SK-N-SH (cell line): ENCODE data around the gene HLA-DOA. TPM values are rescaled to one million over a fixed set of nuclear protein-coding genes. Genes with fewer than 3 reads are reported as not detected.

Source experiments
- CTCF ChIA-PET: fragments of 300-600, 350-600 bp; formaldehyde crosslinking; extraction: SDS; loops from one replicate; lab custom pipeline; 2021; lab: Yijun Ruan, JAX
- POLR2A ChIA-PET: fragments of 350-600 bp; sonication (Branson Sonifier 250); formaldehyde crosslinking; extraction: SDS; loops from one replicate; lab custom pipeline; 2020; ENCODE audit warnings: antibody characterized with exemption, inconsistent platforms; lab: Yijun Ruan, JAX
- DNase-seq: peaks from one replicate; pipeline ENCODE4 v3.0.0; 2012
- H2AFZ ChIP-seq: fragments of 200-600 bp; sonication (generic); 2 replicates; pipeline ENCODE4 v1.8.1; 2016; ENCODE audit warnings: antibody characterized with exemption, mild to moderate bottlenecking, low read depth
- H3F3A ChIP-seq: fragments of 200-600 bp; sonication (generic); replicated peaks from 2 replicates; pipeline ENCODE3; 2016; ENCODE audit warnings: antibody characterized with exemption, mild to moderate bottlenecking; ENCODE audit not compliant: insufficient read depth
- H3K27ac ChIP-seq, 2 experiments: fragments of 200-500 bp in 1 of 2; fragments of 200-600 bp in 1 of 2; sonication (Bioruptor generic) in 1 of 2; sonication (generic), shearing (Covaris generic) in 1 of 2; 2 replicates each; pipeline versions ENCODE4 v1.5.1 to v1.6.1; 2014 to 2016; ENCODE audit warnings: low read depth in 2 of 2, inconsistent platforms in 1 of 2, low read length in 1 of 2, mild to moderate bottlenecking in 1 of 2, mixed read lengths in 1 of 2
- H3K27me3 ChIP-seq: fragments of 200-600 bp; sonication (generic), shearing (Covaris generic); 2 replicates; pipeline ENCODE4 v1.6.1; 2016; ENCODE audit warnings: mixed run types; ENCODE audit not compliant: insufficient read depth
- H3K36me3 ChIP-seq, 2 experiments: fragments of 200-500 bp in 1 of 2; fragments of 200-600 bp in 1 of 2; sonication (Bioruptor generic) in 1 of 2; sonication (generic) in 1 of 2; replicated peaks in 1 of 2; 2 replicates each; pipeline versions ENCODE3 to v1.5.1; 2014 to 2016; ENCODE audit warnings: low read length in 1 of 2, mild to moderate bottlenecking in 1 of 2; ENCODE audit not compliant: insufficient read depth in 2 of 2, control insufficient read depth in 1 of 2
- H3K4me1 ChIP-seq, 2 experiments: fragments of 200-500 bp in 1 of 2; fragments of 200-600 bp in 1 of 2; sonication (Bioruptor generic) in 1 of 2; sonication (generic), shearing (Covaris generic) in 1 of 2; 2 replicates each; pipeline versions ENCODE4 v1.5.1 to v1.6.1; 2014 to 2016; ENCODE audit warnings: low read depth in 1 of 2, low read length in 1 of 2, mixed run types in 1 of 2; ENCODE audit not compliant: insufficient read depth in 2 of 2, control insufficient read depth in 1 of 2
- H3K4me2 ChIP-seq: fragments of 200-600 bp; sonication (generic), shearing (Covaris generic); 2 replicates; pipeline ENCODE4 v1.6.1; 2017; ENCODE audit warnings: mixed run types
- H3K4me3 ChIP-seq, 2 experiments: fragments of 200-500 bp in 1 of 2; fragments of 200-600 bp in 1 of 2; sonication (Bioruptor generic) in 1 of 2; sonication (generic), shearing (Covaris generic) in 1 of 2; 2 replicates each; pipeline versions ENCODE4 v1.5.1 to v1.8.1; 2014 to 2016; ENCODE audit warnings: low read depth in 2 of 2, inconsistent platforms in 1 of 2, low read length in 1 of 2, mild to moderate bottlenecking in 1 of 2, mixed read lengths in 1 of 2, moderate library complexity in 1 of 2
- H3K79me2 ChIP-seq: fragments of 200-600 bp; sonication (generic); 2 replicates; pipeline ENCODE4 v1.8.1; 2017; ENCODE audit warnings: mild to moderate bottlenecking; ENCODE audit not compliant: insufficient read depth
- H3K9ac ChIP-seq: fragments of 200-600 bp; sonication (generic); 2 replicates; pipeline ENCODE4 v1.6.1; 2017; ENCODE audit warnings: mixed run types
- H3K9me2 ChIP-seq: fragments of 200-600 bp; sonication (generic); 2 replicates; pipeline ENCODE4 v1.6.1; 2017; ENCODE audit warnings: mixed run types
- H3K9me3 ChIP-seq: fragments of 200-600 bp; sonication (generic); 2 replicates; pipeline ENCODE4 v1.6.1; 2017; ENCODE audit warnings: mixed run types, mild to moderate bottlenecking, moderate library complexity
- H4K20me1 ChIP-seq: fragments of 200-600 bp; sonication (generic); 2 replicates; pipeline ENCODE4 v1.6.1; 2017; ENCODE audit warnings: mild to moderate bottlenecking, mixed run types; ENCODE audit not compliant: insufficient read depth
- CTCF ChIP-seq: fragments of 200-600 bp; sonication (generic); IDR thresholded peaks from 2 replicates; pipeline ENCODE4 v1.6.1; 2017; ENCODE audit warnings: antibody characterized with exemption, mild to moderate bottlenecking, moderate library complexity
- ELF1 ChIP-seq: IDR thresholded peaks from 2 replicates; pipeline ENCODE4 v1.4.0; 2012
- EP300 ChIP-seq, 2 experiments: IDR thresholded peaks; 2 replicates each; pipeline versions ENCODE4 v1.4.0 to v1.6.1; 2012; ENCODE audit warnings: borderline replicate concordance in 1 of 2, low read depth in 1 of 2, low read length in 1 of 2
- FOSL2 ChIP-seq: IDR thresholded peaks from 2 replicates; pipeline ENCODE4 v1.4.0; 2012; ENCODE audit warnings: low read depth, mild to moderate bottlenecking, moderate library complexity, borderline replicate concordance
- FOXJ3 ChIP-seq: sonication (generic); formaldehyde crosslinking; IDR thresholded peaks from 2 replicates; pipeline ENCODE4 v1.5.1; 2020; ENCODE audit warnings: mild to moderate bottlenecking, missing genetic modification reagents
- FOXM1 ChIP-seq: IDR thresholded peaks from 2 replicates; pipeline ENCODE4 v1.4.0; 2012; ENCODE audit warnings: low read depth, mild to moderate bottlenecking
- GABPA ChIP-seq: IDR thresholded peaks from 2 replicates; pipeline ENCODE4 v1.4.0; 2012; ENCODE audit warnings: low read depth, mild to moderate bottlenecking
- JUND ChIP-seq: IDR thresholded peaks from 2 replicates; pipeline ENCODE4 v1.4.0; 2012
- MAX ChIP-seq: IDR thresholded peaks from 2 replicates; pipeline ENCODE4 v1.4.0; 2012; ENCODE audit warnings: low read depth
- MEF2A ChIP-seq: IDR thresholded peaks from 2 replicates; pipeline ENCODE4 v1.4.0; 2012; ENCODE audit warnings: low read depth, borderline replicate concordance
- MXI1 ChIP-seq: IDR thresholded peaks from 2 replicates; pipeline ENCODE4 v1.6.1; 2012; ENCODE audit warnings: mild to moderate bottlenecking, low read depth, low read length, improper control_type of control experiment
- NFIC ChIP-seq: IDR thresholded peaks from 2 replicates; pipeline ENCODE4 v1.4.0; 2012; ENCODE audit warnings: borderline replicate concordance
- NRF1 ChIP-seq: IDR thresholded peaks from 2 replicates; pipeline ENCODE4 v1.6.1; 2012; ENCODE audit warnings: low read depth, mild to moderate bottlenecking, low read length
- POLR2AphosphoS5 ChIP-seq: IDR thresholded peaks from 2 replicates; pipeline ENCODE4 v1.6.1; 2012; ENCODE audit warnings: low read depth, low read length
- RAD21 ChIP-seq: IDR thresholded peaks from 2 replicates; pipeline ENCODE4 v1.6.1; 2012; ENCODE audit warnings: mild to moderate bottlenecking, low read length
- RCOR1 ChIP-seq: fragments of 150-350 bp; IDR thresholded peaks from 2 replicates; pipeline ENCODE4 v1.6.1; 2017; ENCODE audit warnings: antibody characterized with exemption, low read length
- RFX5 ChIP-seq: IDR thresholded peaks from 2 replicates; pipeline ENCODE4 v1.6.1; 2012; ENCODE audit warnings: mild to moderate bottlenecking, improper control_type of control experiment, low read length
- SIN3A ChIP-seq: IDR thresholded peaks from 2 replicates; pipeline ENCODE4 v1.6.1; 2012; ENCODE audit warnings: low read depth, mild to moderate bottlenecking, low read length, moderate library complexity, borderline replicate concordance
- SMC3 ChIP-seq: IDR thresholded peaks from 2 replicates; pipeline ENCODE4 v1.6.1; 2012; ENCODE audit warnings: low read depth, low read length, improper control_type of control experiment
- TCF12 ChIP-seq: IDR thresholded peaks from 2 replicates; pipeline ENCODE4 v1.4.0; 2012
- USF2 ChIP-seq: fragments of 150-350 bp; IDR thresholded peaks from 2 replicates; pipeline ENCODE4 v1.6.1; 2017; ENCODE audit warnings: antibody characterized with exemption, low read length, low read depth, borderline replicate concordance
- YY1 ChIP-seq: IDR thresholded peaks from 2 replicates; pipeline ENCODE4 v1.4.0; 2012; ENCODE audit warnings: low read depth, mild to moderate bottlenecking
- ZBTB33 ChIP-seq: IDR thresholded peaks from 2 replicates; pipeline ENCODE4 v1.4.0; 2012; ENCODE audit warnings: low read depth, borderline replicate concordance
- WGBS: methylation state at CpG from one replicate; pipeline ENCODE4 v1.1.6; 2017; ENCODE audit warnings: low lambda C conversion rate; 5-methylcytosine and 5-hydroxymethylcytosine counted together
- polyA plus RNA-seq, 3 experiments: library from polyadenylated mRNA; depleted of rRNA; stranded (reverse); fragments of >200 nt; gene quantifications; 2 replicates each; pipeline ENCODE4 v1.2.3, GENCODE V29; 2012
- TF ChIP-seq, protein P1 (sequence below): IDR thresholded peaks from 2 replicates; pipeline ENCODE4 v1.4.0; 2012; ENCODE audit warnings: low read depth, borderline replicate concordance
- TF ChIP-seq, protein P2 (sequence below): IDR thresholded peaks from 2 replicates; pipeline ENCODE4; 2012

The HLA-DOA gene
- polyA plus RNA-seq, 1 of the 3 experiments (the other 2 are of a cell fraction) = not detected

DNA sequence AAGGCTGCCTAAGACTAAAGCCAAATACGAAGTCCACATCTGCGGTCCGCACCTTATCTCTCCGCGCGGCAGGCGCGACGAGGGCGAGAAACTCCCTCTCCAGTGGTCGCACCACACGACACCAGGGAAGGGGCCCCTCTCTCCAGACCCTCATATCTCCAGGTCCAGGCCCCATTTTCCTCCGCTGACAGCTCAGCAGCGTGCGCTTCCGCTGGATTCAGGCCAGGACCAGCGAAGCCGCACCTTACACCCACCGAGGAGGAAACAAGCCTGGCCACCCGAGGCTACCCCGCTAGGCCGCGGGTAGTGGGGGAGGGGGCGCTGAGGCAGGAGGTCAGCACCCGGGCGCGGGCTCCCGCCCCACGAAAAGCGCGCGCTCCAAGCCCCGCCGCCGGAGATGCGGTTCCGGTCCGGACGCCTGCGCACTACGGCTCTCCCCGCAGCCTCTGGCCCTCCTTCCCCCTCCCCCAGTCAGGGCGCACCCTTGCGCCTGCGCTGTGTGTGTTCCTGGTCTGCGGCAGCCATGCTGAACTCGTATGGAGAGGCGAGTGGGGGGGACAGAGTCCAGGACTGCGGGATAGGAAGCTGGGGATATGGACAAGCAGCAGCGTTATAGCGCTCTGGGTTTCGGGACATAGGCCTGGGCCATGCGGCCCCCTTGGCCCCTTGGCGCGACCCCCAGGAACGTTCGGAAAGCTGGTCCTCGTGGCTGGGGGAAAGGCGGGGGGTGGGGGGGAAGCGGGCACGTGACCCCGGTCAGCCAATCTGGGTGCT lies 41.1 kb downstream of the HLA-DOA start, which contains the start of gene BRD2:
BRD2 (plus strand) TSS at position 502 of the 774 bp plus-strand sequence. CDS start 4,305 bp downstream, outside the sequence.
- Histone ChIP-seq H3K9me2 (no peaks in the 10 kb centered on the region), H3F3A (peaks cover 33% of the 10 kb centered on the region), H3K9me3 (no peaks in the 10 kb centered on the region), H3K4me2 (peak within 1 kb of the TSS; percentile 97), H3K79me2 (peaks cover 54% of the 10 kb centered on the region), H3K4me1 (peaks cover 6% of the 10 kb centered on the region in 2 experiments; a peak in 2 of 4 replicates), H4K20me1 (peaks cover 12% of the 10 kb centered on the region), H3K36me3 (peaks cover 11 to 15% of the 10 kb centered on the region in 2 experiments), H2AFZ (peak within 1 kb of the TSS; percentile 65), H3K27me3 (no peaks in the 10 kb centered on the region), H3K4me3 (peak within 1 kb of the TSS; percentile 80 to 83), H3K27ac (peak within 1 kb of the TSS; percentile 97 to 99), H3K9ac (peak within 1 kb of the TSS; percentile 94)
- DNase-seq = peak; percentile 93
- POLR2A ChIA-PET = interaction anchor here (1.2 kb wide), 1 partner anchor 13 kb away, joined by 3 read pairs; no protein-coding TSS in a partner anchor
- CTCF ChIA-PET = interaction anchor here (0.7 to 12.0 kb wide), 24 partner anchors 8 to 891 kb away, joined by 3 to 203 read pairs (median 4); partner anchors contain the start of genes HLA-DMA, HLA-DMB and TAP2
- 2% methylated on average over 10 of the region's 62 CpGs for WGBS
- TF ChIP-seq RFX5 (peak; percentile 53; the same call in 1 of the 2 replicates), CTCF (no peak), POLR2AphosphoS5 (peak; percentile 82), FOXJ3 (CRISPR knock-in tag) (no peak), MXI1 (peak; percentile 67; the same call in 1 of the 2 replicates), GABPA (no peak), JUND (no peak), RCOR1 (no peak), FOXM1 (no peak), MEF2A (no peak), YY1 (peak; percentile 88), SMC3 (no peak), ELF1 (no peak), RAD21 (no peak), SIN3A (peak; percentile 78), TCF12 (no peak), ZBTB33 (no peak), NFIC (peak; percentile 45; the same call in 1 of the 2 replicates), FOSL2 (no peak), MAX (no peak; the same call in none of the 2 replicates), USF2 (peak; percentile 46; the same call in 1 of the 2 replicates), NRF1 (peak; percentile 98), EP300 (IDR thresholded peaks at IDR 0.05; ENCODE audit: borderline replicate concordance in 1 of 2, low read depth in 1 of 2, low read length in 1 of 2) (peak; percentile 17 to 26; a peak in 1 of 4 replicates)
- TF ChIP-seq, protein P1, sequence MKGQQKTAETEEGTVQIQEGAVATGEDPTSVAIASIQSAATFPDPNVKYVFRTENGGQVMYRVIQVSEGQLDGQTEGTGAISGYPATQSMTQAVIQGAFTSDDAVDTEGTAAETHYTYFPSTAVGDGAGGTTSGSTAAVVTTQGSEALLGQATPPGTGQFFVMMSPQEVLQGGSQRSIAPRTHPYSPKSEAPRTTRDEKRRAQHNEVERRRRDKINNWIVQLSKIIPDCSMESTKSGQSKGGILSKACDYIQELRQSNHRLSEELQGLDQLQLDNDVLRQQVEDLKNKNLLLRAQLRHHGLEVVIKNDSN = peak; percentile 94
- TF ChIP-seq, protein P2, sequence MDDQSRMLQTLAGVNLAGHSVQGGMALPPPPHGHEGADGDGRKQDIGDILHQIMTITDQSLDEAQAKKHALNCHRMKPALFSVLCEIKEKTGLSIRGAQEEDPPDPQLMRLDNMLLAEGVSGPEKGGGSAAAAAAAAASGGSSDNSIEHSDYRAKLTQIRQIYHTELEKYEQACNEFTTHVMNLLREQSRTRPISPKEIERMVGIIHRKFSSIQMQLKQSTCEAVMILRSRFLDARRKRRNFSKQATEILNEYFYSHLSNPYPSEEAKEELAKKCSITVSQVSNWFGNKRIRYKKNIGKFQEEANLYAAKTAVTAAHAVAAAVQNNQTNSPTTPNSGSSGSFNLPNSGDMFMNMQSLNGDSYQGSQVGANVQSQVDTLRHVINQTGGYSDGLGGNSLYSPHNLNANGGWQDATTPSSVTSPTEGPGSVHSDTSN = no peak
